GM12875 (cell line): ENCODE data around the gene BNIP5.
A peak's percentile ranks its signal among the peaks of the same experiment; 100 is the strongest.

ENCODE experiments used
- H3K4me3 ChIP-seq: one replicate; pipeline ENCODE4 v1.5.1; 2011; ENCODE audit warnings: low read depth, low read length, control low read depth
- TF ChIP-seq, protein P1 (sequence below): IDR thresholded peaks from 2 replicates; pipeline ENCODE4 v1.5.1; 2011; ENCODE audit warnings: low read depth, mild to moderate bottlenecking, control low read depth, inconsistent platforms, low read length, moderate library complexity, borderline replicate concordance; ENCODE audit not compliant: insufficient read depth

Gene BNIP5

DNA sequence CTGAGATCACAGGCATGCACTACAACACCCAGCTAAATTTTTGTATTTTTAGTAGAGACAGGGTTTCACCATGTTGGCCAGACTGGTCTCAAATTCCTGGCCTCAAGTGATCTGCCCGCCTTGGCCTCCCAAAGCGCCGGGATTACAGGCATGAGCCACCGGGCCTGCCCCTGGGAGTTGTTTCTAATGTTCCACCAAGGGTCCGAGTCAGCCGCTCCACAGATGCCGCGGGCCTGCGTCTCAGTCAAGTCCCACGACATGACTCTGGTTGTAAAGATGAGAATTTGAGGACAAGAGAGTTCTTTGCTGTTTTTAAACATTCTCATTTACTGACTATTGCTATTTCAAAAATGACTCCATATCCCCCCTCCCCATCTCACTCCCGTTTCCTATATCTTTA is 30.8 kb downstream of the BNIP5 start:
- no peak overlapping the region for H3K4me3 ChIP-seq
- TF ChIP-seq, protein P1, sequence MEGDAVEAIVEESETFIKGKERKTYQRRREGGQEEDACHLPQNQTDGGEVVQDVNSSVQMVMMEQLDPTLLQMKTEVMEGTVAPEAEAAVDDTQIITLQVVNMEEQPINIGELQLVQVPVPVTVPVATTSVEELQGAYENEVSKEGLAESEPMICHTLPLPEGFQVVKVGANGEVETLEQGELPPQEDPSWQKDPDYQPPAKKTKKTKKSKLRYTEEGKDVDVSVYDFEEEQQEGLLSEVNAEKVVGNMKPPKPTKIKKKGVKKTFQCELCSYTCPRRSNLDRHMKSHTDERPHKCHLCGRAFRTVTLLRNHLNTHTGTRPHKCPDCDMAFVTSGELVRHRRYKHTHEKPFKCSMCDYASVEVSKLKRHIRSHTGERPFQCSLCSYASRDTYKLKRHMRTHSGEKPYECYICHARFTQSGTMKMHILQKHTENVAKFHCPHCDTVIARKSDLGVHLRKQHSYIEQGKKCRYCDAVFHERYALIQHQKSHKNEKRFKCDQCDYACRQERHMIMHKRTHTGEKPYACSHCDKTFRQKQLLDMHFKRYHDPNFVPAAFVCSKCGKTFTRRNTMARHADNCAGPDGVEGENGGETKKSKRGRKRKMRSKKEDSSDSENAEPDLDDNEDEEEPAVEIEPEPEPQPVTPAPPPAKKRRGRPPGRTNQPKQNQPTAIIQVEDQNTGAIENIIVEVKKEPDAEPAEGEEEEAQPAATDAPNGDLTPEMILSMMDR = no peak

DNA sequence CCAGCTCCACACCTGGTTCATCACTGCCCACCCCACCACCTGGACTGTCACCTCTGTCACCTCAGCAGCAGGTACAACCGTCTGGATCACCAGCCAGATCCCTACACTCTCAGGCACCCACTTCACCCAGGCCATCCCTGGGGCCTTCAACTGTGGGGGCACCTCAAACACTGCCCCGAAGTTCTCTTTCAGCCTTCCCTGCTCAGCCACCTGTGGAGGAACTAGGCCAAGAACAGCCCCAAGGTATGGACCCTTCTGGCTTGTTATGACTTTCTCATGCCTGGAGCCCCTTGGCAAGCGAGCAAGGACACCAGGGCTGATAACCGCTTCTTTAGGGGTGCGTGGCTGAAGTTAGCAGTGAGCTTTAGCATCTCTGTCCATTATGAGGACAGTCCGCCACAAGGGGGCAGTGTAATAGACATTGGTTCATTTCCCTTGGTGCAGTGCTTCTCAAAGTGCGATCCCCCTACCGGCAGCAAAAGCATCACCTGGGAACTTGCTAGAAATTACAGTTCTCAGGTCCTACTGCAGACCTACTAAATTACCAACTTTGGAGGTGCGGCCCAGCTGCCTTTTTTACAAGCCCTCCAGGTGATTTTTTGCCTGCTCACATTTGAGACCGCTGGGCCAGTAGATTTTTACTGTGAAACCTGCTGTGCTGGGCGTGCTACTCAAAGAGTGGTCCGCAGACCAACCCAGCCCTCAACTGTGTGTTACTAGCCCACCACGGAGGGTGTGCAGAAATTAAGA is 34.3 kb downstream of the BNIP5 start:
- H3K4me3 ChIP-seq = no peak overlapping the region
- TF ChIP-seq, protein P1 = peak; percentile 95

DNA sequence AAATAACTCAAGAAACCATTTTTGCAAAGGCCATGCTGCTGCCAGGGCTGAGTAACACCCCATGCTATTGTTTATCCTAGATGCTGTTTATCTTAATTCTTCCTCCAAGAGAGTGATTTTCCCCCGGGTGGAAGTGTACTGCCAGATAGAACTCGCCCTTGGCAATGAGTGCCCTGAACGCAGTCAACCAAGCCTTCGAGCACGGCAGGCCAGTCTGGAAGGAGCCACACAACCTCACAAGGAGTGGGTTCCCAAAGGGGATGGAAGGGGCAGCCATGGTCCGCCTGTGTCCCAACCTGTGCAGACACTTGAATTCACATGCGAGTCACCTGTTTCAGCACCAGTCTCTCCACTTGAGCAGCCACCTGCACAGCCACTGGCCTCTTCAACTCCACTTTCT is 34.9 kb downstream of the BNIP5 start:
- H3K4me3 ChIP-seq = no peak overlapping the region
- TF ChIP-seq, protein P1 = no peak

DNA sequence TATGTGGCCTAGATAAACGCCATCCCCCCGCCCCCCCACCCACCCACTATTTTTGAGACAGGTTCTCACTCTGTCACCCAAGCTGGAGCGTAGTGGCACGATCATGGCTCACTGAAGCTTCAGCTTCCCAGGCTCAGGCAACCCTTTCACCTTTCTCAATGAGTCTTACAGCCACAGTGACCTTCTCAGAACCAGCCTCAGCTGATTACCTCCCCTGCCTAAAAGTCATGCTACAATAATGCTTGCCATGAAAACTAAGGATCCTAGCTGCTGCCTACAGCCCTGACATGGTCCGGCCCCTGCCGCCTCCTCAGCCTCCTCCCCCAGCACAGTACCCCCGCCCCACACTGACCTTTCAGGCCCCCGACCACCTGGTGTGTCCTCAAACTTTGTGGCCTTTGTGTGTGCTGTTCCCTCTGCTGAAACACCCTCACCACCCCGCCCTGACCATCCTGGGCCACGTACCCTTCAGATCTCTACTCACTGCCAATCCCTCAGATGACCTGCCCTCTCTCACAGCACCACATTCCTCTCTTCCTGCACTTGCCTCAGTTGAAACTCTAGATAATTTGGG is 35.5 kb downstream of the BNIP5 start:
- no peak overlapping the region for H3K4me3 ChIP-seq
- TF ChIP-seq, protein P1 = no peak

DNA sequence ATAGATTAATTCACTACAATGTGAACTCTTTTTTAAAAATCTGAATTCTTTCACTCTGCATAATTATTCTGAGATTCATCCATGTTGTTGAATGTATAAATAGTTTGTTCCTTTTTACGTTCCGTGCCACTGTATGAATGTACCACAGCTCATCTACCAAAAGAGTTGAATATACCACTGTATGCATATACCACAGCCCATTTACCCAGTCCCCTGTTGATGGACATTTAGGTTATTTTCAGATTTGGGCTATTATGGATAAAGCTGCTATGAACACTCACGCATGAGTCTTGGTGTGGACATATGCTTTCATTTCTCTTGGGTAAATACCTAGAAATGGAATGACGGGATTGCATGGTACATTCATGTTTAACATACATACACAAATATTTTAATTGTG is 38.7 kb downstream of the BNIP5 start:
- TF ChIP-seq, protein P1 = no peak
- no peak overlapping the region for H3K4me3 ChIP-seq

DNA sequence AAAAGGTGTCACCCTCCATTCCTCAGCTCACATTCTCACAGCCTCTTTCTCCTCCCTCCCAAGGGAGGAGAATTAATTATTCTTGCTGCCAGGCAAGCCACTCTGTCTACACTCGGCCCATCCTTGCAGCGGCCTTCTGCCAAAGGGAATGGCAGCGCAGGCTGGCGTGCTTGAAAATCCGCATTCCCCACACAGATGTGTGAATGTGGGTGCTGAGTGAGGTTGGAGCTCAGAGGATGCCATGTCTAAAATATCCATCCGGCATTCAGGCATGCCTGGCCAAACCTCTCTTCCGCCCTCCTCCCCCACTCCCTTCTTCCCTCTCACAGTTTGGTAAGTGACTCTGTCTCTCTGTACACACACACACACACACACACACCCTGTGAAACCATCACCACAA is 39.2 kb downstream of the BNIP5 start:
- H3K4me3 ChIP-seq = no peak overlapping the region
- TF ChIP-seq, protein P1 = no peak

DNA sequence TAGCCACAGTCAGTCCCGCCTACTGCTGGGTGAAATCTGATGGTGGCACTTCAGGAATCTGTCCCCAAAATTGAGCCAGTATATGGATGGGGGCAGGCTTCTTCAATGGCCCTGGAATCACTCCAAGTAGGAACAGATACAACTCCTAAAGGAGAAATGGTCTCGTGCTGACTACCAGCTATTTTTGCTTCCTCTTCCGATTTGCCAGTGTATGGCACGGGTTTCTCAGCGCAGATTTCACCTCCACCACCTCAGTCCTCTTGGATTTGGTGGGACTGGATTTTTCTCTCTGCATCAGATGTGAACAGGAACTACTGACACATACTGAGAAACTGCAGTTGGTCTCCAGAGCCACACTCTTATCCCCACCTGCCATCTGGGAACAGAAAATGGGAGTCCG is 39.6 kb downstream of the BNIP5 start:
- no peak overlapping the region for H3K4me3 ChIP-seq
- TF ChIP-seq, protein P1 = no peak
